DOHH2 (cell line): ENCODE measurements around the gene TSKS.

Experiments
- H3F3A ChIP-seq: fragments of 200-600 bp; sonication (generic), shearing (Covaris generic); 2 replicates; pipeline ENCODE4 v1.6.0; 2016; ENCODE audit warnings: antibody characterized with exemption, mild to moderate bottlenecking; ENCODE audit not compliant: control insufficient read depth, insufficient read depth
- H3K27ac ChIP-seq: fragments of 200-600 bp; sonication (generic); 2 replicates; pipeline ENCODE4 v1.5.1; 2014; ENCODE audit warnings: low read depth, mild to moderate bottlenecking, low read length, moderate library complexity
- H3K27me3 ChIP-seq: fragments of 200-600 bp; sonication (generic); 2 replicates; pipeline ENCODE4 v1.6.1; 2014; ENCODE audit warnings: mild to moderate bottlenecking, low read length, mixed read lengths; ENCODE audit not compliant: control insufficient read depth
- H3K36me3 ChIP-seq: fragments of 200-600 bp; sonication (generic); 2 replicates; pipeline ENCODE4 v1.6.1; 2014; ENCODE audit warnings: mild to moderate bottlenecking, low read length, moderate library complexity, mixed read lengths; ENCODE audit not compliant: control insufficient read depth
- H3K4me1 ChIP-seq: fragments of 200-600 bp; sonication (generic); 2 replicates; pipeline ENCODE4 v1.6.1; 2014; ENCODE audit warnings: mild to moderate bottlenecking, low read length, mixed read lengths; ENCODE audit not compliant: control insufficient read depth
- H3K4me2 ChIP-seq: fragments of 200-600 bp; sonication (generic); 2 replicates; pipeline ENCODE4 v1.6.0; 2014; ENCODE audit warnings: mild to moderate bottlenecking, low read length, moderate library complexity
- H3K4me3 ChIP-seq: fragments of 200-600 bp; sonication (generic); 2 replicates; pipeline ENCODE4 v1.5.1; 2014; ENCODE audit warnings: mild to moderate bottlenecking, low read length, mixed read lengths
- H3K79me2 ChIP-seq: fragments of 200-600 bp; sonication (generic); 2 replicates; pipeline ENCODE4 v1.6.1; 2014; ENCODE audit warnings: mild to moderate bottlenecking, low read length, mixed read lengths; ENCODE audit not compliant: control insufficient read depth
- H3K9me2 ChIP-seq: fragments of 200-600 bp; sonication (generic); replicated peaks from 2 replicates; pipeline ENCODE4 v1.6.1; 2014; ENCODE audit warnings: mild to moderate bottlenecking, low read length, mixed read lengths; ENCODE audit not compliant: control insufficient read depth
- H3K9me3 ChIP-seq: fragments of 200-600 bp; sonication (generic); 2 replicates; pipeline ENCODE4 v1.6.1; 2014; ENCODE audit warnings: antibody characterized with exemption, low read length, mixed read lengths; ENCODE audit not compliant: control insufficient read depth, insufficient read depth
- H4K20me1 ChIP-seq: fragments of 200-600 bp; sonication (generic); 2 replicates; pipeline ENCODE4 v1.6.0; 2014; ENCODE audit warnings: low read depth, mild to moderate bottlenecking, antibody characterized with exemption, low read length, moderate library complexity; ENCODE audit not compliant: control insufficient read depth, insufficient read depth
- CTCF ChIP-seq: fragments of 200-600 bp; sonication (generic); IDR thresholded peaks from one replicate; pipeline ENCODE4 v1.5.1; 2014; ENCODE audit warnings: antibody characterized with exemption, mild to moderate bottlenecking, low read depth, low read length; ENCODE audit not compliant: poor library complexity, severe bottlenecking
- EZH2phosphoT487 ChIP-seq: fragments of 200-600 bp; sonication (generic); IDR thresholded peaks from 2 replicates; pipeline ENCODE4 v1.6.1; 2017; ENCODE audit warnings: borderline replicate concordance, mild to moderate bottlenecking, antibody characterized with exemption, low read length, moderate library complexity, mixed read lengths

TSKS gene

GRCh38 chr19:49700563-49700962 is 62.5 kb downstream of the TSKS start:
- H3K27ac ChIP-seq: no peak overlapping the region
- no peaks in the 10 kb centered on the region for H3K9me2 ChIP-seq
- no peaks in the 10 kb centered on the region for H3K4me1 ChIP-seq
- H3K9me3 ChIP-seq: no peaks in the 10 kb centered on the region
- H3K4me2 ChIP-seq: no peak overlapping the region
- no peaks in the 10 kb centered on the region for H3F3A ChIP-seq
- no peaks in the 10 kb centered on the region for H3K79me2 ChIP-seq
- no peaks in the 10 kb centered on the region for H3K36me3 ChIP-seq
- TF ChIP-seq CTCF: no peak
- no peak for TF ChIP-seq EZH2phosphoT487
- no peaks in the 10 kb centered on the region for H3K27me3 ChIP-seq
- no peaks in the 10 kb centered on the region for H4K20me1 ChIP-seq
- no peak overlapping the region for H3K4me3 ChIP-seq

GRCh38 chr19:49699364-49699763 is 63.7 kb downstream of the TSKS start:
- Histone ChIP-seq H3K36me3 (no peaks in the 10 kb centered on the region), H3K9me2 (no peaks in the 10 kb centered on the region), H3K4me1 (no peaks in the 10 kb centered on the region), H3K27me3 (no peaks in the 10 kb centered on the region), H3F3A (no peaks in the 10 kb centered on the region), H3K79me2 (no peaks in the 10 kb centered on the region), H4K20me1 (no peaks in the 10 kb centered on the region), H3K4me2 (no peak overlapping the region), H3K27ac (no peak overlapping the region), H3K9me3 (no peaks in the 10 kb centered on the region), H3K4me3 (no peak overlapping the region)
- TF ChIP-seq CTCF: no peak
- no peak for TF ChIP-seq EZH2phosphoT487

GRCh38 chr19:49696865-49697264 is 66.2 kb downstream of the TSKS start:
- TF ChIP-seq EZH2phosphoT487 (no peak), CTCF (no peak)
- no peaks in the 10 kb centered on the region for H3K36me3 ChIP-seq

GRCh38 chr19:49696115-49696514 is 67.0 kb downstream of the TSKS start:
- Histone ChIP-seq H3K4me1 (peaks cover 4% of the 10 kb centered on the region), H3K36me3 (no peaks in the 10 kb centered on the region), H3K27me3 (no peaks in the 10 kb centered on the region), H3K4me2 (no peak overlapping the region), H3K4me3 (no peak overlapping the region), H3K27ac (no peak overlapping the region), H3F3A (no peaks in the 10 kb centered on the region), H4K20me1 (no peaks in the 10 kb centered on the region), H3K9me3 (no peaks in the 10 kb centered on the region), H3K9me2 (no peaks in the 10 kb centered on the region), H3K79me2 (no peaks in the 10 kb centered on the region)
- TF ChIP-seq CTCF (no peak), EZH2phosphoT487 (no peak)

More at GRCh38 chr19:49696865-49697264, 66.2 kb downstream of the TSKS start:
- Histone ChIP-seq H3F3A (no peaks in the 10 kb centered on the region), H3K4me2 (no peak overlapping the region), H4K20me1 (no peaks in the 10 kb centered on the region), H3K27ac (no peak overlapping the region), H3K9me2 (no peaks in the 10 kb centered on the region), H3K79me2 (no peaks in the 10 kb centered on the region), H3K9me3 (no peaks in the 10 kb centered on the region), H3K27me3 (no peaks in the 10 kb centered on the region), H3K4me1 (no peaks in the 10 kb centered on the region), H3K4me3 (no peak overlapping the region)
